SJCRH30 (cell line): ENCODE data around the gene SEPTIN10. TPM values are rescaled to one million over a fixed set of nuclear protein-coding genes. Genes with fewer than 3 reads are reported as not detected.

Source experiments
- DNase-seq, 2 experiments: peaks; one replicate each; pipeline ENCODE4 v3.0.0-alpha.2; 2015 to 2020
- H3K27ac ChIP-seq: fragments of 250-450 bp; sonication (Bioruptor Pico); 2 replicates; pipeline ENCODE4 v1.5.1; 2020; ENCODE audit warnings: mild to moderate bottlenecking, moderate library complexity
- H3K27me3 ChIP-seq: fragments of 250-450 bp; sonication (Bioruptor Pico); 2 replicates; pipeline ENCODE4 v1.5.1; 2020; ENCODE audit warnings: mild to moderate bottlenecking, moderate library complexity
- H3K36me3 ChIP-seq: fragments of 250-450 bp; sonication (Bioruptor Pico); 2 replicates; pipeline ENCODE4 v1.5.1; 2020; ENCODE audit warnings: mild to moderate bottlenecking, moderate library complexity
- H3K4me1 ChIP-seq: fragments of 250-450 bp; sonication (Bioruptor Pico); 2 replicates; pipeline ENCODE4 v1.5.1; 2020; ENCODE audit warnings: mild to moderate bottlenecking, moderate library complexity
- H3K4me3 ChIP-seq: fragments of 250-450 bp; sonication (Bioruptor Pico); 2 replicates; pipeline ENCODE4 v1.5.1; 2020; ENCODE audit warnings: mild to moderate bottlenecking, moderate library complexity
- H3K9me3 ChIP-seq: fragments of 250-450 bp; sonication (Bioruptor Pico); replicated peaks from 2 replicates; pipeline ENCODE4 v1.5.1; 2020; ENCODE audit warnings: mild to moderate bottlenecking, moderate library complexity
- total RNA-seq: library from RNA; depleted of rRNA; stranded (reverse); fragments of >200 nt; shearing (Covaris generic); gene quantifications from 2 replicates; pipeline ENCODE4 v1.2.3, GENCODE V29; 2014

SEPTIN10 gene
- total RNA-seq, 1 experiment from 2014 or later, result 72.5 TPM

DNA sequence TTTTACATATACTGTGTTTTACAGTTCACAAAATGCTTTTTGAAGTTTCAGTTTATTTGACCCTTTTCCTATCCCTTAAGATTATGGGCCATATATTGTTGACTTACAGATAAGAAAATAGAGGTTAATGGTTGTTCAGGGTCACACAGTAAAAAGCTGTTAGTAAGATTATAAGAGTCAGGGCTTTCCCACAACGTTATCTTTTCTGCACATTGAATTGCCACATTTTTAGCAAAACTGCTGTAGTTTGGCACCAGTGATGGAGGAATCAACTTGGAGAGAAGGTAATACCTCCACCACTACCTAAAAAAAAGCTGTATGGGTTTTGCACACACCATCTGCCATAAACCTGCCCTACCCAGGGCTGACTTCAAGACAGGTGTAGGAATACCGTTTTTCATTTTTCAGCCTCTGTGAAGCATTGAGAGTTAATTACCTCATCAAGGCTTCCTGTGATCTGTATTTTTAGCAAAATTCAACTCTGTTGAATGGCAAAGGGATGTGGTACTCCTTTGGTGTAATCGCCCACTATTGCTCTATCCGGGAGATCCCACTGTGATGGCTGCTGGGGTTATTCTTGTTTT lies 5.4 kb upstream of the SEPTIN10 start:
- DNase-seq, result no peak
- no peaks in the 10 kb centered on the region for H3K27me3 ChIP-seq
- no peak overlapping the region for H3K27ac ChIP-seq
- H3K36me3 ChIP-seq, result peaks cover 3% of the 10 kb centered on the region; the same call in 1 of the 2 replicates
- H3K9me3 ChIP-seq, result no peaks in the 10 kb centered on the region
- H3K4me3 ChIP-seq, result no peak overlapping the region
- H3K4me1 ChIP-seq, result no peaks in the 10 kb centered on the region

DNA sequence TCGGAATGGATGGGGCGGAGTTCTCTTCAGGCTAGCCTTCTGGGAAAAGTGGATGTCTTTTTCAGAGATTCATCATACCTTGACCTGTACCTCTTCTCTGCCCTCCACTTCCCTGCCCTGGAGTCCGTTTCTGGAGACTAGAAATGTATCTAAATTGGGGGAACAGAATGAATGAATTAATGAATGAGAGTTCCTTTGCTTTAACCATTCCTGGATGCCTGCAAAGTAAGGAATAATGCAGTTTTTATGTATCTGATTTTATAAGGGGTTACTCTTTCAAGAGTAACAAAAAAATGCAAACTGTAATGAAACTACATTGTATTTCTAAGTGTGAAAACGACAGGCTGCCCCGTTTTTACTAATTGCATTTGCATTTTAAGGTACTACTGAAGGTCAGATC lies 2.4 kb upstream of the SEPTIN10 start:
- H3K4me3 ChIP-seq, result no peak overlapping the region

DNA sequence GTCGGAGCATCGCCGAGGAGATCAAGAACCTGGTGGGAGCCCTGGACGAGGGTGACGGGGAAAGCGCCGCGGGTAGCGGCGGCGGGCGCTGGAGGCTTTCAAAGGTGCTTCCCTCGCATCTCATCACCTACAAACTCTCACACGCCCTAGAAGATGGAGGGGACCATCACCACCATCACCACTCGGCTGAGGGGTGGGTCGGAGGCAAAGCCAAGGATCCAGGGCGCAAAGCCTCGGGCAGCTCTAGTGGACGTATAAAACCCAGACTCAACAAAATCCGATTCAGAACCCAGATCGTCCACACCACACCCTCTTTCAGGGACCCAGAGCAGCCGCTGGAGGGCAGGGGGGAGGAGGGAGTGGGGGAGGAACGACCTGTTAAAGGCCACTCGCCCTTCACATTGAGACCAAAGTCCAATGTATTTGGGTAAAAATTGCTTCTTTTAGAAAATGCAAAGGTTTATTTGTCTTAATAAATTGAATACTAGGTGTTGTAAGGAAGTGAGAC lies 1.9 kb upstream of the SEPTIN10 start:
- H3K27ac ChIP-seq, result no peak overlapping the region
- no peaks in the 10 kb centered on the region for H3K4me1 ChIP-seq
- H3K27me3 ChIP-seq, result no peaks in the 10 kb centered on the region
- no peaks in the 10 kb centered on the region for H3K9me3 ChIP-seq
- H3K4me3 ChIP-seq, result no peak overlapping the region
- DNase-seq, result no peak
- H3K36me3 ChIP-seq, result peaks cover 3% of the 10 kb centered on the region; the same call in 1 of the 2 replicates

More for the DNA sequence above, 2.4 kb upstream of the SEPTIN10 start:
- H3K27me3 ChIP-seq, result no peaks in the 10 kb centered on the region
- DNase-seq, result no peak
- H3K4me1 ChIP-seq, result no peaks in the 10 kb centered on the region
- no peak overlapping the region for H3K27ac ChIP-seq
- H3K9me3 ChIP-seq, result no peaks in the 10 kb centered on the region
- peaks cover 3% of the 10 kb centered on the region; the same call in 1 of the 2 replicates for H3K36me3 ChIP-seq

DNA sequence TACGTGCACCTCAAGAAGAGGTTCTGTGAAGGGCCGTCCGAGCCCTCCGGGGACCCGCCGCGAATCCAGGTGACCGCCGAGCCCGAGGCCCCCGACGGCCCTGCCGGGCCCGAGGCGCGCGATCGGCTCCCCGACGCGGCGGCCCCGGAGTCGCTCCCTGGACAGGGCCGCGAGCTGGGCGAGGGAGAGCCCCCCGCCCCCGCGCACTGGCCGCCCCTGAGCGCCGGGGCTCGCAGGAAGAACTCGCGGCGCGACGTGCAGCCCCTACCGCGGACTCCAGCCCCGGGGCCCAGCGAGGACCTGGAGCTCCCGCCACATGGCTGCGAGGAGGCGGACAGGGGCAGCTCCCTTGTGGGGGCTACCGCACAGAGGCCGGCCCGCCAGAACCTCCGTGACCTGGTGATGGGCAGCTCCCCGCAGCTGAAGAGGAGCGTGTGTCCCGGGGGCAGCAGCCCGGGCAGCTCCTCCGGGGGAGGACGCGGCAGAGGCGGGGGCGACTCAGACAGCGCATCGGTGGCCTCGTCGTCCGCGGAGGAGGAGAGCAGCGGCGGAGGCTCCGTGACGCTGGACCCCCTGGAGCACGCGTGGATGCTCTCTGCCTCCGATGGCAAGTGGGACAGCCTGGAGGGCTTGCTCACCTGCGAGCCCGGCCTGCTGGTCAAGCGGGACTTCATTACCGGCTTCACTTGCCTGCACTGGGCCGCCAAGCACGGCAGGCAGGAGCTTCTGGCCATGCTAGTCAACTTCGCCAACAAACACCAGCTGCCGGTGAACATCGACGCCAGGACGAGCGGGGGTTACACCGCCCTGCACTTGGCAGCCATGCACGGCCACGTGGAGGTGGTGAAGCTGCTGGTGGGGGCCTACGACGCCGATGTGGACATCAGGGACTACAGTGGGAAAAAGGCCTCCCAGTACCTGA lies 1.2 kb upstream of the SEPTIN10 start:
- H3K27ac ChIP-seq, result no peak overlapping the region; the same call in 1 of the 2 replicates
- H3K9me3 ChIP-seq, result no peaks in the 10 kb centered on the region
- H3K36me3 ChIP-seq, result peaks cover 3% of the 10 kb centered on the region
- peak overlapping the region; percentile 92 for H3K4me3 ChIP-seq
- H3K4me1 ChIP-seq, result no peaks in the 10 kb centered on the region
- no peak for DNase-seq
- H3K27me3 ChIP-seq, result no peaks in the 10 kb centered on the region

DNA sequence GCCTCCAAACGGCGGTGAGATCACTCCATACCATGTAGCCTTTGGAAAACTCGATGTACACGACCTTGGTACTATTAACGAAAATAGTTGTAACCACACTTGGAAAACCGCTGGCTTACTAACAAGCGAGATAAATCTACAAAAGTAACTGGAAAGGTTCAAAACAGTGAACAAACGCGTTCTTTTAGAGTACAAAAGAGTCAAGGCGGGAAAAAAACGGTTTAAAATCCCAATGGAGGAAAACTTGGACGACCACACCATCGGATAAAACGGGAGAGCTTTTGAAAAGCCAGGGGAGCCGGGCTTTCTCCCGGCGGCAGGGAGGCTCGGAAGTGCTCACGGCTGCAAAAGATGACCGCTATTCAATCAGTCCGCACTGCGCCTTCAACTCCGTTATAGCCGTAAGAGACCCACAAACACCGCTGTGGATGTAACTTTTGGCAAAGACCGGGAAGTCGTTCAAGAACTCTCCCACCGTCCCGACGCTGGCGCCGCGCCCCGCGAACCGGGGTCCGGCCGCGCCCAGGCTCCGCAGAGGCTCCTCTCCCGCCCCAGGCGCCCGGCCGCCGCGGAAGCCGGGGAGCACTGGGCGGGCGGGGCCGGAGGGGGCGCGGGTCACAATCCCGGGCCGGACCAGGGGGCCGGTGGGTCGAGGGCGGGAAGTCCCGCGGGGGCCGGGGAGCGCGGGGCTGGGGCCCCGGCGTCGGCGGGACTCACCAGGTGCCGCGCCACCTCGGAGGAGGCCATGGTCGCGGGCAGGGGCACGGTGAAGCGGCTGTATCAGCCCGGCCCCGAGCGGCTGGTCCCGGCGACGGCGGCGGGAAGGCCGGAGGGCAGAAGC lies 465 bp downstream of the SEPTIN10 start:
- Histone ChIP-seq H3K36me3 (peaks cover 3% of the 10 kb centered on the region), H3K27me3 (no peaks in the 10 kb centered on the region), H3K27ac (peak overlapping the region; percentile 88), H3K4me3 (peak overlapping the region; percentile 92), H3K9me3 (no peaks in the 10 kb centered on the region), H3K4me1 (no peaks in the 10 kb centered on the region)
- peak; percentile 53 to 69 for DNase-seq

DNA sequence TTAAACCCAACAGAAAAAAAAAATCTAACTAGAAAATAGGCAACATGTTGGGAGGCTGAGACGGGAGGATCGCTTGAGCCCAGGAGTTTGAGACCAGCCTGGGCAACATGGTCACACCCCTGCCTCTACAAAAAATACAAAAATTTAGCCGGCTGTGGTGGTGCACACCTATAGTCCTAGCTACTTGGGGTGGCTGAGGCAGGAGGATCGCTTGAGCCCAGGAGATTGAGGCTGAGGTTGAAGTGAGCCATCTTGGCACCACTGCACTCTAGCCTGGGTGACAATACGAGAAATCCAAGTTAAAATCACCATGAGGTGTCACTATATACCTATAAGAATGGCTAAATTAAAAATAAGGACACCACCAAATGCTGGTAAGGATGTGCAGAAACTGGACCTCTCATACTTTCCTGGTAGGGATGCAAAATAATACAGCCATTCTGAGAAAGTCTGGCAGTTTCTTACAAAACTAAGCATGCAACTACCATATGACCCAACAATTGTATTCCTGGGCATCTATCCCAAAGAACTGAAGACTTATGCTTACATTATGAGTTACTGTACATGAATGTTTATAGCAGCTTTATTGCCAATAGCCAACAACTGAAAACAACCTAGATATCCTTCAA lies 2.2 kb downstream of the SEPTIN10 start:
- peak overlapping the region; percentile 92; the same call in 1 of the 2 replicates for H3K4me3 ChIP-seq

DNA sequence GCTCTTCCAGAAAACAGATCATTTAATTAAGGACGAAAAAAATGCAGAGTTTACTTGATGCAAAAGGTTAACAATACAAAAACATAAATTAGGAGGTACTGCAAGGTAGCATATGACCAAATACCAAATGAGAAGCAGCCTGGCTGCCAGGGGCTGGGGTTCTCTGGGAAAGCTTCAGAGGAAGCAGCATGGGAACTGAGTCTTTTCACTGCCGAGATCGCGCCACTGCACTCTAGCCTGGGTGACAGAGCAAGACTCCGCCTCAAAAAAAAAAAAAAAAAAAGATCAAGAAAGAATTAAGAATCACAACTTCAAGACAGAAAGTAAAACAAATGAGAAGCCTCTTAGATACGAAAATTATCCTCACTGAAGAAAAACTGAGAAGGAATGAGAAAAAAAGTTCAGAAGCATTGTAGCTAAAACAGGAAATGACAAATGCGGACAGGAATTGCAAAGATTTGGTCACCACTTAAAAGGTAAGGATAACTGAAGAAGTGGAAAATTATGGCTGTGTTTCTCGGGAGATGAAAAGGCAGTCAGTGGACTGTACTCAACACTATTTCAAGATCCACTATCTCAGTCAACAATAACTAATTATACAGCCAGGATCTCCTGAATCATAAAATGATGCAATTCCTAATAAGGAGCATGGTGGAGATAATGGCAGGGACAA lies 4.3 kb downstream of the SEPTIN10 start:
- H3K9me3 ChIP-seq, result no peaks in the 10 kb centered on the region
- no peaks in the 10 kb centered on the region; the same call in 1 of the 2 replicates for H3K36me3 ChIP-seq
- no peak overlapping the region for H3K4me3 ChIP-seq
- no peaks in the 10 kb centered on the region for H3K27me3 ChIP-seq
- DNase-seq, result no peak
- H3K27ac ChIP-seq, result no peak overlapping the region
- H3K4me1 ChIP-seq, result no peaks in the 10 kb centered on the region

More for the DNA sequence above, 2.2 kb downstream of the SEPTIN10 start:
- H3K4me1 ChIP-seq, result no peaks in the 10 kb centered on the region
- no peaks in the 10 kb centered on the region for H3K9me3 ChIP-seq
- H3K36me3 ChIP-seq, result peaks cover 2% of the 10 kb centered on the region
- peak in 1 of 2 experiments; percentile 15 for DNase-seq
- H3K27me3 ChIP-seq, result no peaks in the 10 kb centered on the region
- no peak overlapping the region for H3K27ac ChIP-seq

DNA sequence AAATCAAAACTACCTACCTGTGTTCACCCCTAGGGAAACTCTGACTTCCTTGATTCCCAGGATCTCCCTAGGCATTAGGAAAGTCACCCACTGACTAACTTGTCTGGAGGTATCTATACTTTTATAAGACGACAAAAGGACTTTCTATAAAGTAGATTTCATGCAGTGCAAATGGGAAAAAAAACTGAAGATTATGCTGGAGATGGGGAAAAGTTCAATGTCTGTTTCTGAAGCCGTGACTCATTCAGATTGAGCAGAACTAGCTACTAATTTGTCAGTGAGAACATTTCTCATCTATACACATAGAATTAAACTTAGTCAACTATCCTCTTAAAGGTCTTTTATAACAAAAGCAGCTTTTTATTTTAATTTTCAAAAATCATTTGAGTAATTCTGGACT lies 6.0 kb downstream of the SEPTIN10 start:
- Histone ChIP-seq H3K4me3 (no peak overlapping the region), H3K27ac (no peak overlapping the region), H3K36me3 (no peaks in the 10 kb centered on the region; the same call in 1 of the 2 replicates), H3K27me3 (no peaks in the 10 kb centered on the region), H3K4me1 (no peaks in the 10 kb centered on the region), H3K9me3 (no peaks in the 10 kb centered on the region)
- DNase-seq, result no peak

DNA sequence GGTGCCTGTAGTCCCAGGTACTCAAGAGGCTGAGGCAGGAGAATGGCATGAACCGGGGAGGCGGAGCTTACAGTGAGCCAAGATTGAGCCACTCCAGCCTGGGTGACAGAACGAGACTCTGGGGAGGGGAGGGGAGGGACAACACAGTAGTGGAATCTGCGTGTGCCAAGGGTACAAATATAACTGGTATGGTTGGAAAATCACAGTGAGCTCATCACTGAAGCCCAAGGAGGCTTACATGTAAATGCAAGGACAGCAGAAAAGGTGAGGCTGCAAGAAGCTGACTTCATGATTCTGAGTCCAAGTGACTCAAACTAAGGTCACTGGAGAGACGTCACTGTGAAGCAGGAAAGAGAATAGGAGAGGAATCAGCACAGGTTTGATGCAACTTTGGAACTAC lies 9.2 kb downstream of the SEPTIN10 start:
- Histone ChIP-seq H3K4me1 (no peaks in the 10 kb centered on the region), H3K36me3 (no peaks in the 10 kb centered on the region), H3K27ac (no peak overlapping the region), H3K27me3 (no peaks in the 10 kb centered on the region), H3K4me3 (no peak overlapping the region), H3K9me3 (no peaks in the 10 kb centered on the region)
- DNase-seq, result no peak

DNA sequence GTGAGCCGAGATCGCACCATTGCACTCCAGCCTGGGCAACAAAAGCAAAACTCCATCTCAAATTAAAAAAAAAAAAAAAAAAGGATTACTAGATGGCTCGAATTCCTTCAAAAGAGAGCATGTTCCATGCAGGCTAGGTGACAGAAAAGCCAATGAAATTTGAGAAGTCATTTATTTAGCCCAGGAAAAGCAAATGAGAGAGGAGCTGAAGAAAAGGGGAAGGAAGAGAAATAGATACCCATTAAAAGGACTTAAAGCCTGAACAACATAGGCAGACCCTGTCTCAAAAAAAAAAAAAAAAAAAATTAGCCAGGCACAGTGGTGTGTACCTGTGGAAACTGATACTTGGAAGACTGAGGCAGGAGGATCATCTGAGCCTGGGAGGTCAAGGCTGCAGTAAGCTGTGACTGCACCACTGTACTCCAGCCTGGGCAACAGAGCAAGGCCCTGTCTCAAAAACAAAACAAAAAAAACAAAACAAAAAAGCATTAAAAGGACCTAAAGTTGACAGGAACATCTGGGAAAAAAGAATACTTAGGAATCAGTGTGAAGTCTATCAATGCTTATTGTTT lies 11.1 kb downstream of the SEPTIN10 start:
- H3K27me3 ChIP-seq, result no peaks in the 10 kb centered on the region
- DNase-seq, result no peak
- no peaks in the 10 kb centered on the region for H3K4me1 ChIP-seq
- H3K36me3 ChIP-seq, result no peaks in the 10 kb centered on the region
- no peak overlapping the region for H3K4me3 ChIP-seq
- no peak overlapping the region for H3K27ac ChIP-seq
- no peaks in the 10 kb centered on the region for H3K9me3 ChIP-seq

DNA sequence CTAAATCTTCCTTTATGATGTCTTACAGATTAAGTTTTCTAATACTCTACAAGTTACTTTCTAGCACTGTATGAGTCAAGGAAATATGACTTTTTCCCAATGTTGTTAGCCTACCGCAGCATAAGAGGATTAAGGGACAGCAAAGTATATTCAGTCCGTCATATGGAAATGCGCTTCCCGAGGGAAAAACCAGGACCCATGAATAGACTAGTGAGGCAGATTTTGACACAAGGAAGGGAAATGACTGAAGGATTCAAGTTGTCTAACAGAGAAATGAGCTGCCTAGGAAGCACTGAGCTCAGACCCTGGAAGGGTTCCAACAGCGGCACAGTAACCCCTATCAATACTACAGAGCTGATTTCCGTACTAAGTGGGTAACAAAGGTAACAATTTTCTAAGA lies 12.0 kb downstream of the SEPTIN10 start:
- H3K4me3 ChIP-seq, result no peak overlapping the region
- H3K4me1 ChIP-seq, result no peaks in the 10 kb centered on the region
- DNase-seq, result no peak
- H3K36me3 ChIP-seq, result no peaks in the 10 kb centered on the region
- H3K9me3 ChIP-seq, result no peaks in the 10 kb centered on the region
- no peaks in the 10 kb centered on the region for H3K27me3 ChIP-seq
- H3K27ac ChIP-seq, result no peak overlapping the region

DNA sequence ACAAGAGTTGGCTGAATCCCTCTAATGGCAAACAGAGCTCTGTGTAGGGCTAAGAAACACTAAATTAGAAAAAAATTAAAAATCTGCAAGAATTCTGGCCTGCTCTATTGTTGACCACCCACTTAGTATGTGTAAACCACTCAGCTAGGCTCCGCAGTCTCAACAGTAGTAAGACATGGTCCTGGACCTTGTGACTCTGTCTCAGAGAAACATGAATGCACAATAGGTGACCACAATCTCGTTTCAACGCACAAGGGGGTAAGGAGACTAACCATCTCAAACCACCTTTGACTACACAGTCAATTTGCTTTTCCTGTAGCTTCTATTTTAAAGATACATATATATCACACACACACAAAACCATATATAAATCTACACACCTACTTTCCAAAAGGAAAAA lies 16.5 kb downstream of the SEPTIN10 start:
- Histone ChIP-seq H3K4me3 (no peak overlapping the region), H3K4me1 (no peaks in the 10 kb centered on the region), H3K27me3 (no peaks in the 10 kb centered on the region), H3K36me3 (no peaks in the 10 kb centered on the region), H3K9me3 (no peaks in the 10 kb centered on the region), H3K27ac (no peak overlapping the region)
- DNase-seq, result no peak

DNA sequence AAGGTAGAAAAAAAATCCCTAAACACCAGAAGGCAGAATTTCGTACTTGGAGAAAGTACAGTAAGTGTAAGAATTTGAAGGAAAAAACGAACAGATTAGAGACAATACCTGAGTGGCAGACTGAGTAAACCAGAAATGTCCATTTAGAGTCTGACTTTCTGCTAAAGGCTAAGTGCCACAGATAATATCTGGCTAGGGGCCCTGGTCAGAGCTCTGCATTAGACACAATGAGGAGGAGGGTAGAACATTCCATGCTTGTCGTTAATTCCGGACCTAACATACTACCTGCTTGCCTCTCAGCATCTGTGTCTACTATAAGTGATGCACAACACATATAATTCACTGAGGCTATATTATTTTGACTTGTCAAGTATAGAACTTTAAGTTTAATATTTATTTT lies 18.1 kb downstream of the SEPTIN10 start:
- no peaks in the 10 kb centered on the region for H3K36me3 ChIP-seq
- H3K27ac ChIP-seq, result no peak overlapping the region
- no peak overlapping the region for H3K4me3 ChIP-seq
- no peaks in the 10 kb centered on the region for H3K9me3 ChIP-seq
- H3K27me3 ChIP-seq, result no peaks in the 10 kb centered on the region
- no peaks in the 10 kb centered on the region for H3K4me1 ChIP-seq
- DNase-seq, result no peak
